Omental fat pad (tissue), 4 donors: ENCODE measurements around the gene GRM4. TPM values are rescaled to one million over a fixed set of nuclear protein-coding genes. Genes with fewer than 3 reads are reported as not detected.
"Not testable (repeated sequence)": the region's sequence is repeated elsewhere in the genome, so short reads cannot be mapped to it uniquely, and the experiment has no call there.

Experiments
- ATAC-seq: fragments of 150-250 bp; one replicate; pipeline ENCODE4 v1.9.1; 2016; ENCODE audit warnings: mild to moderate bottlenecking, moderate library complexity; ENCODE audit not compliant: low FRiP score
- DNase-seq: peaks from one replicate; pipeline ENCODE4 v3.0.0-alpha.2; 2019; ENCODE audit warnings: low spot score
- total RNA-seq, 4 donors: library from RNA; depleted of rRNA; stranded (reverse); fragments of >200 nt; gene quantifications; one replicate each; pipeline ENCODE4 v1.1.0, GENCODE V29; 2016
- TF ChIP-seq, protein P1 (sequence below), 3 donors: fragments of 450-650 bp; IDR thresholded peaks; one replicate each; pipeline ENCODE4 v1.5.1; 2016 to 2017; ENCODE audit warnings: antibody characterized with exemption in 3 of 3, mild to moderate bottlenecking in 3 of 3, moderate library complexity in 2 of 3

The GRM4 gene
- total RNA-seq, 4 donors from 2014 or later: 0.60 TPM; not detected in 3

DNA sequence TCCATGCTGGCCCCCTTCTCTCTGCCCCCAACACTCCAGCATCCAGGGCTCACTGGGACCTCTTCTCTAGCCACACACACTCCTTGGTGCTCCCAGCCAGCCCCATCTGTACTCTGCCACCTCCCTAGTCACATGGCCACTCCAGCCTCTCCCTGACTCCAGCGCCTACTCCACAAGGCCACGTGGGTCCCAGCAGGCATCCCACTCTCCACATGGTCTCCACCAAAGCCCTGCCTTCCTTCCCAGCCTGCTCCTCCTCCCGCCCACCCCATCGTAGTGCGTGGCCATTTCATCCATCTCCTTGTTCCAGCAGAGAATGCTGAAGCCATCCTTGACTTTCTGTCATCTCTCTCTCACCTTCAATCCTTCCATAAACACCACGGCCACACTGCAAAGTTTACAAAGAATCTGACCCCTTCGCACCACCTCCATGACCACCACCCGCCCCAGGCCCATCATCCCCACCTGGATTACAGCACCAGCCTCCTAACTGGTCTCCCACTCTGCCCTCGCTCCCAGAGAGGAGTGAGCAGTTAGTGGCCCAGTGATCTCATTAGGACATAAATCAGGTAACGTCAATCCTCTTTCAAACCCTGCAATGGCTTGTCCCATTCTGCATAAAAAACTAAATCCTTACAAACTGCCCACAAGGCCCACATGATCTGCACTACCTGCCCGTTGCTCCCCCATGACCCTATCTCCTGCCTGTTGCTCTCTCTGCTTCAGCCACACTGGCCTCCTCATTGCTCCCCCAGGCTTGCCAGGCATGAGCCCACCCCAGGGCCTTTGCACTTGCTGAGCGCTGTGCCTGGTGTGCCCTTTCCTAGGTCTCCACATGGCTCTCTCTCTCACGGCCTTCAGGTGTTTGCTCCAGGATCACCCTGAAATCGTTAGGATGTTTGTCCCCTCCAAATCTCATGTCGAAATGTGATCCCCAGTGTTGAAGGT, 96.2 kb downstream of the GRM4 start:
- TF ChIP-seq, protein P1, sequence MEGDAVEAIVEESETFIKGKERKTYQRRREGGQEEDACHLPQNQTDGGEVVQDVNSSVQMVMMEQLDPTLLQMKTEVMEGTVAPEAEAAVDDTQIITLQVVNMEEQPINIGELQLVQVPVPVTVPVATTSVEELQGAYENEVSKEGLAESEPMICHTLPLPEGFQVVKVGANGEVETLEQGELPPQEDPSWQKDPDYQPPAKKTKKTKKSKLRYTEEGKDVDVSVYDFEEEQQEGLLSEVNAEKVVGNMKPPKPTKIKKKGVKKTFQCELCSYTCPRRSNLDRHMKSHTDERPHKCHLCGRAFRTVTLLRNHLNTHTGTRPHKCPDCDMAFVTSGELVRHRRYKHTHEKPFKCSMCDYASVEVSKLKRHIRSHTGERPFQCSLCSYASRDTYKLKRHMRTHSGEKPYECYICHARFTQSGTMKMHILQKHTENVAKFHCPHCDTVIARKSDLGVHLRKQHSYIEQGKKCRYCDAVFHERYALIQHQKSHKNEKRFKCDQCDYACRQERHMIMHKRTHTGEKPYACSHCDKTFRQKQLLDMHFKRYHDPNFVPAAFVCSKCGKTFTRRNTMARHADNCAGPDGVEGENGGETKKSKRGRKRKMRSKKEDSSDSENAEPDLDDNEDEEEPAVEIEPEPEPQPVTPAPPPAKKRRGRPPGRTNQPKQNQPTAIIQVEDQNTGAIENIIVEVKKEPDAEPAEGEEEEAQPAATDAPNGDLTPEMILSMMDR (IDR thresholded peaks at IDR 0.05): no peak
- ATAC-seq (no peak), DNase-seq (no peak)

DNA sequence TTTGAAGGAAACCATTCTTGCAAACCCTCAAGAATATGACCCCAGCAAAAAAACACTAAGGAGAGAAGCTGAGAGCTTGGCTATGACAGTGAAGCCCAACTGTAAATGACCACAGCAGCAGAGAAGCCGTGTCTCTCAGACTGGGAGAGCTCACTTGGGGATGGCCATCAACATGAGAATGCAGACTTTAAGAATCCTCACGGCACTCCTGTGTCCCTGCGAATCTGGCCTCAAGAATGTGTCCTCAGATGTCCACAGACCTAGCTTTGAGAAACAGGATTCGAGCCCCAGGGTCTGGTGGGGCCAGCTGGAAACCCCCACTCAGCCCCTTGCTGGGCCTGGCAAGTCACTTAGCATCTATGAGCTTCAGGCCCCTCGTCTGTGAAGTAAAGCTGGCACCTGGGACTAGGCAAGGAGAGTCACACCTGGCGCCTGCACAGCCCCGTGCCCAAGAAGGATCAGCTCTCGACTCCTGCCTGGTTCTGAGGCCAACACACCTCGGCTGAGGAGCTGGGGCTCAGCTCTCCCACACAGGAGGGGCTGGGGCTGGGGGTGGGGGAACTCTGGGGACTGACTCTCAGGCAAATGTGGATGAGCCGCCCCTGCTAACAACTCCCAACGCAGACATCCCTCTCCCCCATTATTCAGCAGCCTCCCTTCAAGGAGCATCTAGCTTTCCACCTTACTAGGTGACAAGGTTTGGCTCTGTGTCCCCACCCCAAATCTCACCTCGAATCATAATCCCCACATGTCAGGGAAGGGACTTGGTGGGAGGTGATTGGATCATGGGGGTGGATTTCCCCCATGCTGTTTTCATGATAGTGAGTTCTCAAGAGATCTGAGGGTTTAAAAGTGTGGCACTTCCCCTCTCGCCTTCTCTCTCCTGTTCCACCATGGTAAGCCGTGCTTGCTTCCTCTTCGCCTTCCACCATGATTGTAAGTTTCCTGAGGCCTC, 97.7 kb downstream of the GRM4 start:
- ATAC-seq: no peak
- TF ChIP-seq, protein P1 (IDR thresholded peaks at IDR 0.05): no peak
- no peak for DNase-seq

- DNase-seq (no peak), ATAC-seq (no peak)
Observed at GRCh38 chr6:34046617-34047016, 99.3 kb downstream of the GRM4 start.

GRCh38 chr6:34045771-34046170, 100.1 kb downstream of the GRM4 start:
- DNase-seq (no peak), ATAC-seq (no peak)
- TF ChIP-seq, protein P1 (IDR thresholded peaks at IDR 0.05): no peak

More at GRCh38 chr6:34046617-34047016, 99.3 kb downstream of the GRM4 start:
- TF ChIP-seq, protein P1 (IDR thresholded peaks at IDR 0.05): no peak

- TF ChIP-seq, protein P1 (IDR thresholded peaks at IDR 0.05): no peak
- ATAC-seq: no peak
Observed at GRCh38 chr6:34044945-34045595, 100.8 kb downstream of the GRM4 start.

DNA sequence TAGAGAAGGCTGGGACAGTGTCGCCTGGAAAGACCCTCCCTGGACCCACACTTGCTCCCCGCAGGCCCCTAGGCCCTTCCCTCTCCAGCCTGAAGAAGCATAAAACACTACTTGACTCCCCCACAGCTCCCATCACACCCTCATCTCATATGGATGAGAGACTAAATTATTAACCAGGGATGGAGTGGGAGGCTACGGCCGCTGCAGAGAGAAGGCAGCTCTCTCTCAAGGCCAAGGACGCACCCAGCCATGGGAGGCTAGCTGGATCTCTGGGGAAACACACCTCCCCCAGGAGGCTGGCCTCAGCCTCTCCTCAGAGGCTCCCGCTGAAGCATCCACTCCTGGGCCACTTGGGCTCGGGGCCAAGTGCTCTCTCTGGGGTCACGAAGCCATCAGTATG, 102.5 kb downstream of the GRM4 start:
- TF ChIP-seq, protein P1 (IDR thresholded peaks at IDR 0.05): no peak
- no peak for DNase-seq
- ATAC-seq: no peak

More at GRCh38 chr6:34044945-34045595, 100.8 kb downstream of the GRM4 start:
- no peak for DNase-seq

DNA sequence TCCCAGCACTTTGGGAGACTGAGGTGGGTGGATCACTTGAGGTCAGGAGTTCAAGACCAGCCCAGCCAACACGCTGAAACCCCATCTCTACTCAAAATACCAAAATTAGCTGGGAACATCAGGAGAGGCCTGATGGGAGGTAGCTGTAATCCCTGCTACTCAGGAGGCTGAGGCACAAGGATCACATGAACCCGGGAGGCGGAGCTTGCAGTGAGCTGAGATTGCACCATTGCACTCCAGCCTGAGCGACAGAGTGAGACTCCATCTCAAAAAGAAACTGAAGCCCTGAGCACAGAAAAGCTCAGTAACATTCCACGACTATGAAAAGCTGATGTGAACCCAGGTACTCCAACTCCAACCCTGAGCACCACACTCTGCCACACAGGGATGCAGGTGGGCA, 103.9 kb downstream of the GRM4 start:
- ATAC-seq: not testable (repeated sequence)

More for the DNA sequence above, 103.9 kb downstream of the GRM4 start:
- not testable (repeated sequence) for DNase-seq
